ENCODE data around the gene ATP2A3. TPM values are rescaled to one million over a fixed set of nuclear protein-coding genes. Genes with fewer than 3 reads are reported as not detected.

ATP2A3 gene
- total and polyA plus RNA-seq, 2 experiments from 2014 or later = 2.2 to 4.1 TPM

DNA sequence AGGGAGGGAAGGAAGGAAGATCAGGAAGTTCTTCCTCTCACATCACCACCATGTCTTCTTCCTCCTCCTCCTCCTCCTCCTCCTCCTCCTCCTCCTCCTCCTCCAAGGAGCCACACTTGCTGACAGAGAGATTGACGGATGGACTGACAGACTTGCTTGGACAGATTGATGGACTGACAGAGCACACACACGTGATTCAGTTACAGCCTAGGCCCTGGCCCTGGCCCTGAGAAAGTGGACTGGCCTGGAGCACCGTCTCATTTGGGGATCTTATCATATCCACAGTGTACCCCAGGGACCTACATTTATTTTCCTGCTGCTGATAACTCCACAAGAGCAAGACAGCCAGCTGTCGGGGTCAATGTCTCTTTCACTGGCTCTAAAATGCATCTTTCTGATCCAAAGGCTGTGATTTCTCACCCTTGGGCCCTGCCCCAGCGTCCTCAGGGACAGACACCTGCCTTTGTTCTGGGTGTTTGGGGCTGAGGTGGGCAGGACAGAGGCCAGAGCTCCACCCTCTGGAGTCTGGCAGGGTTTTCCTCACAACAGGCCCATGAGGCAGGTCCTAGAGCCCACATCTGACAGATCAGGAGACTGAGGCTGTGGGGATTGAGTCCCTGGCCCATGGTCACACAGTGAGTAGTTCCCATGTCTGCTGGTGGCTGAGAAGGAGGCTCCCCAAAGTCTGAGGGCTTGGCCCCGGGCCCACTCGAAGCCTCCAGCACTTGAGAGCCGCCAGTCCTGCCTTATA is 45.7 kb downstream of the ATP2A3 start:
- Histone ChIP-seq H2AFZ (no peak overlapping the region), H3K27me3 (no peaks in the 10 kb centered on the region), H3K79me2 (no peaks in the 10 kb centered on the region), H3K27ac (no peak overlapping the region), H4K20me1 (ENCODE audit: insufficient read depth, poor library complexity, severe bottlenecking) (no peaks in the 10 kb centered on the region), H3K4me3 (no peak overlapping the region), H3K9me2 (replicated peaks; ENCODE audit: insufficient read depth) (no peaks in the 10 kb centered on the region), H3K36me3 (replicated peaks; ENCODE audit: insufficient read depth, low read depth) (no peaks in the 10 kb centered on the region), H3K9me3 (ENCODE audit: low read depth) (no peaks in the 10 kb centered on the region), H3K4me1 (ENCODE audit: insufficient read depth) (peaks cover 17% of the 10 kb centered on the region), H3K4me2 (no peak overlapping the region)
- 70% methylated on average over 8 of the region's 8 CpGs for WGBS (ENCODE audit: low lambda C conversion rate, missing lambda C conversion rate)
- no peak for TF ChIP-seq EZH2 (IDR thresholded peaks at IDR 0.05; ENCODE audit: borderline replicate concordance)
- TF ChIP-seq, protein P1, sequence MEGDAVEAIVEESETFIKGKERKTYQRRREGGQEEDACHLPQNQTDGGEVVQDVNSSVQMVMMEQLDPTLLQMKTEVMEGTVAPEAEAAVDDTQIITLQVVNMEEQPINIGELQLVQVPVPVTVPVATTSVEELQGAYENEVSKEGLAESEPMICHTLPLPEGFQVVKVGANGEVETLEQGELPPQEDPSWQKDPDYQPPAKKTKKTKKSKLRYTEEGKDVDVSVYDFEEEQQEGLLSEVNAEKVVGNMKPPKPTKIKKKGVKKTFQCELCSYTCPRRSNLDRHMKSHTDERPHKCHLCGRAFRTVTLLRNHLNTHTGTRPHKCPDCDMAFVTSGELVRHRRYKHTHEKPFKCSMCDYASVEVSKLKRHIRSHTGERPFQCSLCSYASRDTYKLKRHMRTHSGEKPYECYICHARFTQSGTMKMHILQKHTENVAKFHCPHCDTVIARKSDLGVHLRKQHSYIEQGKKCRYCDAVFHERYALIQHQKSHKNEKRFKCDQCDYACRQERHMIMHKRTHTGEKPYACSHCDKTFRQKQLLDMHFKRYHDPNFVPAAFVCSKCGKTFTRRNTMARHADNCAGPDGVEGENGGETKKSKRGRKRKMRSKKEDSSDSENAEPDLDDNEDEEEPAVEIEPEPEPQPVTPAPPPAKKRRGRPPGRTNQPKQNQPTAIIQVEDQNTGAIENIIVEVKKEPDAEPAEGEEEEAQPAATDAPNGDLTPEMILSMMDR (IDR thresholded peaks at IDR 0.05; ENCODE audit: poor library complexity) = no peak
- no peak for TF ChIP-seq EZH2phosphoT487 (IDR thresholded peaks at IDR 0.05; ENCODE audit: low read depth, severe bottlenecking, unreplicated experiment)
- no peak for DNase-seq (ENCODE audit: low spot score)

DNA sequence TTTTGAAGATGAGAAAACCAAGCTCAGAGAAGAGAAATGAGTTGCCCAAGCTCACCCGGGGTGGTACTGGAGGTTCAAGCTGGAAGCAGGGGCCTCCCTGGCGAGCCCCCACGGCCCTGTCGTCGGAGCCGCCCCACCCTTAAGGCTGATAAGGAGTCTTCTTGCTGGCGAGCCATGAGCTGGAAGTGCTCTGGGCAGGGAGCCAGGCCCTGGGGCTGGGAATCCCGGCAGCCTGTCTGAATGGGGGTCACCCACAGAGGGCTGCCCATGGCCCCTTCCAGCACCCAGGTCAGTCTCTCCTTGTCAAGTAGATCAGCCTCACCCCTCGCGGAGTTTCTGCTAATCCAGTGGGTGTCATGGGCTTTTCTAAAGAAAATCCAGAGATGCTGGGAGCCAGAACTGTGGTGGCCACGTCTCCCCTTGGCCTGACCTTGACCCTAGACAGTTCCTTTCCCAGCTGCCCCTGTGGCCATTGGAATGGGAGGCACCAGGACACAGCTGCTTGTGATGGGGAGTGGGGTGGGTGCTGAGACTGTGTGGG is 46.8 kb downstream of the ATP2A3 start:
- no peak overlapping the region for H3K4me3 ChIP-seq
- H3K79me2 ChIP-seq = no peaks in the 10 kb centered on the region
- peak; percentile 66 for DNase-seq (ENCODE audit: low spot score)
- H2AFZ ChIP-seq = no peak overlapping the region
- peaks cover 17% of the 10 kb centered on the region for H3K4me1 ChIP-seq (ENCODE audit: insufficient read depth)
- H3K36me3 ChIP-seq (replicated peaks; ENCODE audit: insufficient read depth, low read depth) = no peaks in the 10 kb centered on the region
- no peak for TF ChIP-seq EZH2phosphoT487 (IDR thresholded peaks at IDR 0.05; ENCODE audit: low read depth, severe bottlenecking, unreplicated experiment)
- TF ChIP-seq, protein P1 (IDR thresholded peaks at IDR 0.05; ENCODE audit: poor library complexity) = no peak
- TF ChIP-seq EZH2 (IDR thresholded peaks at IDR 0.05; ENCODE audit: borderline replicate concordance) = no peak
- H3K9me2 ChIP-seq (replicated peaks; ENCODE audit: insufficient read depth) = no peaks in the 10 kb centered on the region
- no peaks in the 10 kb centered on the region for H3K27me3 ChIP-seq
- 38% methylated on average over 9 of the region's 11 CpGs for WGBS (ENCODE audit: low lambda C conversion rate, missing lambda C conversion rate)
- no peak overlapping the region for H3K4me2 ChIP-seq
- no peak overlapping the region for H3K27ac ChIP-seq
- H3K9me3 ChIP-seq (ENCODE audit: low read depth) = no peaks in the 10 kb centered on the region
- no peaks in the 10 kb centered on the region for H4K20me1 ChIP-seq (ENCODE audit: insufficient read depth, poor library complexity, severe bottlenecking)

DNA sequence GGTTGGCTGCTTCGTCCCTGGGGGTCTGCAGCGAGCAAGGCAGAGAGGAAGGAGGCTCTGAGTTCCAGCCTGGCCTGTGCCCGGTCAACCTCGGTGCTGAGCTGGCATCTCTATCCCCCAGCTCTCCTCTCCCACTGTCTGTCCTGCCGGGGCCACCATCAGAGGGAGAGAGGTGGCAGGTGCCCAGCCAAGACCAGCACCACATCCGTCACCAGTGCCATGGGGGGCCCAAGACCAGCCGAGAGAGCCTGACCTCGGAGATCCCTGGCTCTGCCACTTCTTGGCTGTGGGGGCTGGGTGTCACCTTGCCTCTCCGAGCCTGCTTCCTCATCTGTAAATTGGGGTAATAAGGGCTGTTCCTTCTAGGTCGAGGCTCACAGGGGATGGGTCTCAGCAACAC is 47.4 kb downstream of the ATP2A3 start:
- Histone ChIP-seq H3K9me3 (ENCODE audit: low read depth) (no peaks in the 10 kb centered on the region), H3K4me2 (no peak overlapping the region), H3K4me1 (ENCODE audit: insufficient read depth) (peaks cover 17% of the 10 kb centered on the region), H3K4me3 (no peak overlapping the region), H4K20me1 (ENCODE audit: insufficient read depth, poor library complexity, severe bottlenecking) (no peaks in the 10 kb centered on the region), H3K36me3 (replicated peaks; ENCODE audit: insufficient read depth, low read depth) (no peaks in the 10 kb centered on the region), H2AFZ (no peak overlapping the region), H3K27ac (no peak overlapping the region), H3K9me2 (replicated peaks; ENCODE audit: insufficient read depth) (no peaks in the 10 kb centered on the region), H3K27me3 (no peaks in the 10 kb centered on the region), H3K79me2 (no peaks in the 10 kb centered on the region)
- DNase-seq (ENCODE audit: low spot score) = no peak
- 92% methylated on average over 10 of the region's 10 CpGs for WGBS (ENCODE audit: low lambda C conversion rate, missing lambda C conversion rate)
- TF ChIP-seq EZH2phosphoT487 (IDR thresholded peaks at IDR 0.05; ENCODE audit: low read depth, severe bottlenecking, unreplicated experiment) (no peak), EZH2 (IDR thresholded peaks at IDR 0.05; ENCODE audit: borderline replicate concordance) (no peak)
- TF ChIP-seq, protein P1 (IDR thresholded peaks at IDR 0.05; ENCODE audit: poor library complexity) = no peak

All from hepatocyte (in vitro differentiated cells).